Measurements from ENCODE around the gene ADARB2.
"Not testable (repeated sequence)": the region's sequence is repeated elsewhere in the genome, so short reads cannot be mapped to it uniquely, and the experiment has no call there.

Gene ADARB2

GRCh38 chr10:1398626-1399410 lies 338.5 kb downstream of the ADARB2 start:
- H3K4me3 ChIP-seq (ENCODE audit: control insufficient read depth, low read depth, low read length) = no peak overlapping the region
- TF ChIP-seq CTCF (conservative IDR thresholded peaks at IDR 0.05; ENCODE audit: control insufficient read depth, insufficient read depth, low read depth, low read length) = no peak
- no peak for DNase-seq (ENCODE audit: low read depth)

GRCh38 chr10:1398116-1398515 lies 339.2 kb downstream of the ADARB2 start:
- not testable (repeated sequence) for DNase-seq (ENCODE audit: low read depth); H3K4me3 ChIP-seq (ENCODE audit: control insufficient read depth, low read depth, low read length)

- H3K4me3 ChIP-seq (ENCODE audit: control insufficient read depth, low read depth, low read length) = no peak overlapping the region
- no peak for DNase-seq (ENCODE audit: low read depth)
- no peak for TF ChIP-seq CTCF (conservative IDR thresholded peaks at IDR 0.05; ENCODE audit: control insufficient read depth, insufficient read depth, low read depth, low read length)
These were observed 341.1 kb downstream of the ADARB2 start for GRCh38 chr10:1396297-1396635.

- no peak for TF ChIP-seq CTCF (conservative IDR thresholded peaks at IDR 0.05; ENCODE audit: control insufficient read depth, insufficient read depth, low read depth, low read length)
- DNase-seq (ENCODE audit: low read depth) = no peak
- no peak overlapping the region for H3K4me3 ChIP-seq (ENCODE audit: control insufficient read depth, low read depth, low read length)
These were observed 341.6 kb downstream of the ADARB2 start for GRCh38 chr10:1395481-1396296.

GRCh38 chr10:1395025-1395480 lies 342.3 kb downstream of the ADARB2 start:
- no peak overlapping the region for H3K4me3 ChIP-seq (ENCODE audit: control insufficient read depth, low read depth, low read length)
- DNase-seq (ENCODE audit: low read depth) = no peak
- TF ChIP-seq CTCF (conservative IDR thresholded peaks at IDR 0.05; ENCODE audit: control insufficient read depth, insufficient read depth, low read depth, low read length) = no peak

GRCh38 chr10:1394155-1394912 lies 343.0 kb downstream of the ADARB2 start:
- H3K4me3 ChIP-seq (ENCODE audit: control insufficient read depth, low read depth, low read length) = no peak overlapping the region
- no peak for DNase-seq (ENCODE audit: low read depth)
- TF ChIP-seq CTCF (conservative IDR thresholded peaks at IDR 0.05; ENCODE audit: control insufficient read depth, insufficient read depth, low read depth, low read length) = no peak

Data from fibroblast of mammary gland (primary cell).